HG02870 (cell line): ENCODE measurements around the gene PHF21B.

Source experiments
- ATAC-seq: cut with Tn5 transposase; IDR thresholded peaks from one replicate; pipeline ENCODE4 v1.9.1; 2021; ENCODE audit warnings: mild to moderate bottlenecking, moderate library complexity; ENCODE audit not compliant: unreplicated experiment

Gene PHF21B

GRCh38 chr22:44938886-44939285 is 70.9 kb downstream of the PHF21B start:
- no peak for ATAC-seq

GRCh38 chr22:44937216-44937615 is 72.6 kb downstream of the PHF21B start:
- ATAC-seq: no peak

- no peak for ATAC-seq
Observed at GRCh38 chr22:44936201-44936600, 73.6 kb downstream of the PHF21B start.

DNA sequence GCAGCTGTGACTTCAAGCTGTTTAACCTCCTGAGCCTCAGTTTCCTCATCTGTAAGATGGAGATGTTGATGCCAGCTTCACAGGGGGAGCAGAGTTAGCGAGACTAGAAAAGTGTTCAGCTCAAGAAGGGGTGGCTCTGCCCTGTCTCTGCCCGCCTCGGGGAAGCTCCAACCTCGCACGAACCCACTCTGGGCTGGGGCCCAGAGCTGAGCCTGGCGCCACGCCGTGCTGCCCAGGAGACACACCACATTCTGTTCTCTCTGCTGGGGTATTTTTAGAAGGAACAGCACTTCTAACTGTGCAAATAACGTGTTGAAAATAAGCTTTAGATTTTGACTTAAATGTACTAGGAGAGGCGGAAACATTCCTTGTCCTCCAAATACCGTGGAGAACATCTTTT is 74.1 kb downstream of the PHF21B start:
- no peak for ATAC-seq

- ATAC-seq: no peak
Observed at GRCh38 chr22:44934454-44934735, 75.4 kb downstream of the PHF21B start.

GRCh38 chr22:44933666-44934453 is 75.9 kb downstream of the PHF21B start:
- no peak for ATAC-seq

DNA sequence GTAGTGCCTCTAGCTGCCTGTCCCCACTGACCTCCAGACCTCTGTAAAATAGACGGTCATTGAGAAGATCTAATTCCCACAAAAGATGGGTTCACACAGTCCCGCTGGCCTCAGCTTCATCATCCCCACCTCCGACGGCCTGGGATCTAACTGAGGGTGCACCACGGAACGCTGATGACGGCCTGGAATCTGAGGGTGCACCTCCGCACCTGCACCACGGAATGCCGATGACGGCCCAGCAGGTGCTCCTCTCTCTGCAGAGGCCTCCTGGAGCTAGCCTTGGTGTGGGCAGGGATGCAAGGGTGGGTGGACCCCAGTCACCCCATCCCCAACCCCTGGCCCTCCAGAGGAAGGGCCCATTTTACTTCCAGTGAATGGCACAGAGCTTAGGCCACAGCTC is 77.3 kb downstream of the PHF21B start:
- ATAC-seq: no peak

DNA sequence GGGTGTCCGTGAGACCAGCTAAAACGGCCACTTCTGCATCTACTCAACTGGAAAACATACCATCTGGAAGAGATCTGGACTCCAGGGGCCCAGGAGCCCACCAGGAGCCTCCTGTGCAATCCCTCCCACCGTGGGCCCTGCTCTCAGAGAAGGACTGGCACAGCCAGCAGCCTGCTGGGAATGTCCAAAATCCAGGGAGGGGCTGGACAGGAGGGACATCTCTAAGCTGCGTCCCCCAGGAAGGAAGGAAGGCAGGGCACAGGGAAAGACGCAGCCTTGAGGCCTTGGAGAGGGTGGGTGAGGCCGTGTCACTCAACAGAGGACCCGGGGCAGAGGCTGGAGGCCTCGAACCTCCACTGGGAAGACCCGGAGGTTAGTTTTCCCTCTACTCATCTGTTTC is 78.0 kb downstream of the PHF21B start:
- ATAC-seq: no peak

DNA sequence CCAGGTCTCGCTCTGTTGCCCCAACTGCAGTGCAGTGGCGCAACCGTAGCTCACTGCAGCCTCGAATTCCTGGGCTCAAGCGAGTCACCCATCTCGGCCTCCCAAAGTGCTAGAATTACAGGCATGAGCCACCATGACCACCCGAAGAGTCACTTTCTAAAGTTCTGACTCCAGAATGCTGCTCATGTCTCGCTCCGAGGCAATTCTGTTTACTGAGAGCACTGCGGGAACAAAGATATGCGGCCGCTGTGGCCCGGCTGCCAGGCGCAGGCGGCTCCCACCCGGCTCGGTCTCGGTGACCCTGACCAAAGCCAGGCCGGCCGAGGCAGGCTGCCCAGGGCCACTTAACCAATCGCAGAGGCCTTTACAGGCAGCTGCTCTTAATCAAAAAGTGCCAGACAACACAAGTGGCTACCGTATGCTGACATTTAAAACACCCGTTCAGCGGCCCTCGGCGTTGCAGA is 78.7 kb downstream of the PHF21B start:
- no peak for ATAC-seq

DNA sequence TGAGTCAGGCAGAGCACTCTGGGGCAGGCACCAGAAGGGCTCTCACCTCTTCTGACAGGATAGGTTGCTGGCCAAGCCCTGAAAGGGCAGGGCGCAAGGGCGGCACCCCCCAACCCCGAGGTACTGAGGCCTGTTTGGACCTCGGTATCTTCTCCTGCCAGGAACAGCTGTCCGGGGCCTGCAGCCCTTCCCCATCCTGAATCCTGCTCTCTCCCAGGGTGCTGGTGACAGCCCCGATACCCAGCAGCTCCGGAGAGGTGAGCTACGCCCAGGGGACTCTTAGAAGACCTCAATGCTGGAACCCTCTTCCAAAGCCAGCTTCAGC is 79.1 kb downstream of the PHF21B start:
- ATAC-seq: no peak

DNA sequence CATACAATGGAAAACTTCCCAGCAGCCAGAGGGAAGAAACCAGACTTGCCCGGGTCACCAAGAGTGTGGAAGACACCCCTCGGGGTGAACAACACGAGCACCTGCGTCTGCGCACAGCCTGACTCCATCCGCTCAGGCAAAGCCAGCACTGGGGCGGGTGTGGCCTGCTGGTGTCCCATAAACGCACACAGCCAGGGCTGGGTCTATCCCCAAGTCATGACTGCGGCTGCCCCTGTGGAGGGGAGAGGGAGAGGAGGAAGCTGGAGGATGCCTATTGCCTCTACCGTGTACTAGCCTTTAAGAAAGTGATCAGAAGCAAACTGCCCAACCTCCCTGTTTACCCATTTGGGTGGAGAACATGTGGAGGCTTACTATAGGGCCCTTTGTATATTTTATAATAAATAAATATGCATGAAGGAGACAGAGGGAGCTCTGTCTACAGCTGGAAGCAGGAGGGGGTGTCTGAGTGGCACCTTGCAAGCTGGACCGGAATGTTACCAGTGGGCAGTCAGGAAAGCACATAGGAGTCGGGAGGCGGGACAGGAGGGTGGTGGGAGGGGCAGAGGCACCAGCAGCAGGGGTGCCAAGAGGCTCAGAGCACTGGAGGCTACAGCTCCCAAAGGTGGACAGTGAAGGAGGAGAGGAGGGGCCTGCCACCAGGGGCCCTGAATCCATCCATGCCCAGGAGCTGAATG is 79.6 kb downstream of the PHF21B start:
- no peak for ATAC-seq

DNA sequence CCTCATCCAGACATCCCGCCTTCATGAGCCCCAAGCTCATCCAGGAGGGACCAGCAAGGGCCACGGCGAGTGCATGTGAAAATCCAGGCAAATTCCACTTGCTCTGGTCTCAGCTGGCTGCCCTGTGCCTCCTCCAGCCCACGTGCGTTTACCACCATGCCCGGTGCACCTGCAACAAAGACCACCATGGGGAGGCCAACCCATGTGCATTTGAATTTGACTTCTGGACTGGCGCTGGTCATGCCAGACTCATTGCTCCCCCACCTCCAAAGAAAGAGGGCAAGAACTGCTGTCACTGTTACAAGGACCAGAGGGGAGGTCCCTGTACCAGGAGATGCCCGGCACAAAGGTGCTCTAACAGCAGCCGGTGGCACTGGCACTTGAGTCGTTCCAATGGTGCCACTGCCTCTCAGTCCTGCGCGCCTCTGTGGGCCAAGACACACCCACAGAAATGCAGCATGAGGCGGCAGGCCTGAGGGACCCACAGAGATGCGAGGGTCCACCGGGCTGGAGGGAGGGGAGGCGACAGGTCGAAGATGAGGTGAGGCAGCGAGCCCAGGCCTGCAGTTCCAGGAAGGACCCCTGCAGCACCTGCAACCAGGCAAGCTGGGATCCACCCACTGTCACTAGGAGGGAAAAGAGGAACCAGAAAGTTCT is 80.3 kb downstream of the PHF21B start:
- ATAC-seq: no peak

GRCh38 chr22:44928711-44929358 is 81.0 kb downstream of the PHF21B start:
- no peak for ATAC-seq

DNA sequence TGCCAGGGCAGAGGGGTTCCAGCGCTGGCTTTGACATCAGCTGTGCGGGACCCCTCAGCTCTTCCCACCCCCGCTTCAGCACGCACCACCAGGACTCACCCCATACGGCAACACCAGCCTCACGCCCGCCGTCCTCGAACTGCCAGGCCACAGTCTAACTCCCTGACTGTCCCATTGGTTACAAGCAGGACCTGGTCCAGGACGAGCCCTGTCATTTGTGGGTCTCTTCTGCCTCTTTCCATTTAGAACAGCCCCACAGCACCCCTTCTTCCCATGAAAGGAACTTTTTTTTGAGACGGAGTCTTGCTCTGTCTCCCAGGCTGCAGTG is 81.7 kb downstream of the PHF21B start:
- ATAC-seq: no peak

DNA sequence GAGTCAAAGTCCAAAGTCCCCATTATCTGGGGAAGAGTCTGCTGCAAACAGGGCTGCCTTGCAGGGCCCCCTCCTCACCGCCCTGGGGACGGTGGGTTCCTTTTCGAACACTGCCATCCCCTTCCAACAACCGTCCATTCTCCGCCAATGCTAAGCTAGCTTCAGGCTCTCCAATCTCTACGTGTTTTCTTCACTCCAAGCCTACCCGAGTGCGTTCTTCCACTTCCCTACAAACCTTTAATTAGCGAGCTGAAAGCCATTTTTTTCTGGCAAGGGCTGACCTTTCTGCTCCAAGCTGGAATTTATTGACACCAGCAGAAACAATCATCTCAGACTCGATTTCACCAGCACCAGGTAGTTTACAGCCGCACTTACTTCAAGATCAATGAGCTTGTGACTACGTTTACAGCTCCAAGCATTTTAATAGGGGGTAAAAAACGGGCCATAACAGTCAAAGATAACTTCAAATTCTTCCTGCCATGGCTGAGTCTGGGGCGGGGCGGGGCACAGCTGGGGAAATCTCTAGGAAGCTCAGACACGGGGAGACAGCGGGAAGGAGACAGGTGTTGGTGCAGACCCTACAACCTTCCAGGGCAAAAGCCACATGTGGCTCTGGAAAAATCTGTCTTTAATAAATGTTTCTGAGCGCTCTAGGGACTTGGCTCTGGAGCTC is 82.2 kb downstream of the PHF21B start:
- no peak for ATAC-seq

- no peak for ATAC-seq
Observed at GRCh38 chr22:44926491-44927415, 83.1 kb downstream of the PHF21B start.

- ATAC-seq: no peak
Observed at GRCh38 chr22:44926124-44926475, 83.7 kb downstream of the PHF21B start.

- ATAC-seq: no peak
Observed at GRCh38 chr22:44925465-44926123, 84.2 kb downstream of the PHF21B start.

- no peak for ATAC-seq
Observed at GRCh38 chr22:44924710-44925109, 85.1 kb downstream of the PHF21B start.

GRCh38 chr22:44924098-44924497 is 85.7 kb downstream of the PHF21B start:
- no peak for ATAC-seq
